Chondrocyte (in vitro differentiated cells): Measurements from ENCODE around the gene TRPM2. TPM values are rescaled to one million over a fixed set of nuclear protein-coding genes. Genes with fewer than 3 reads are reported as not detected.

Source experiments
- DNase-seq: peaks from one replicate; pipeline ENCODE4 v3.0.0; 2021; ENCODE audit warnings: mixed read lengths, low spot score
- H3K27ac Mint-ChIP-seq: one replicate; pipeline ENCODE4 v1.8.0; 2021; ENCODE audit warnings: mild to moderate bottlenecking, moderate library complexity, mixed read lengths; ENCODE audit not compliant: unreplicated experiment
- H3K27me3 Mint-ChIP-seq: 2 replicates; pipeline ENCODE4 v1.8.0; 2021; ENCODE audit warnings: low read depth, mixed read lengths
- H3K36me3 Mint-ChIP-seq: 2 replicates; pipeline ENCODE4 v1.8.0; 2021; ENCODE audit warnings: low read depth, mixed read lengths
- H3K4me1 Mint-ChIP-seq: 2 replicates; pipeline ENCODE4 v1.8.0; 2021; ENCODE audit warnings: low read depth, mild to moderate bottlenecking, mixed read lengths
- H3K4me3 Mint-ChIP-seq: one replicate; pipeline ENCODE4 v1.8.0; 2021; ENCODE audit warnings: mild to moderate bottlenecking, moderate library complexity, mixed read lengths; ENCODE audit not compliant: unreplicated experiment
- H3K9me3 Mint-ChIP-seq: 2 replicates; pipeline ENCODE4 v1.8.0; 2021; ENCODE audit warnings: low read depth, mixed read lengths
- CTCF ChIP-seq: fragments of 200-600 bp; sonication (generic); IDR thresholded peaks from 2 replicates; pipeline ENCODE4 v1.5.0; 2021; ENCODE audit warnings: antibody characterized with exemption, mild to moderate bottlenecking, moderate library complexity
- total RNA-seq: library from RNA; stranded (reverse); gene quantifications from 3 replicates; pipeline ENCODE4 v1.2.1, GENCODE V29; 2021

Gene TRPM2
- total RNA-seq, 1 donor from 2014 or later = 0.32 TPM

- Mint-ChIP-seq H3K9me3 (no peaks in the 10 kb centered on the region), H3K4me3 (no peak overlapping the region), H3K27me3 (no peaks in the 10 kb centered on the region), H3K27ac (no peak overlapping the region), H3K36me3 (peaks cover 10% of the 10 kb centered on the region), H3K4me1 (no peaks in the 10 kb centered on the region)
- DNase-seq = no peak
- TF ChIP-seq CTCF = no peak
Measured at GRCh38 chr21:44310628-44311507, 42.6 kb upstream of the TRPM2 start.

GRCh38 chr21:44312089-44312488, 41.3 kb upstream of the TRPM2 start:
- Mint-ChIP-seq H3K4me1 (no peaks in the 10 kb centered on the region), H3K27ac (no peak overlapping the region), H3K27me3 (no peaks in the 10 kb centered on the region), H3K36me3 (peaks cover 12% of the 10 kb centered on the region), H3K9me3 (no peaks in the 10 kb centered on the region), H3K4me3 (no peak overlapping the region)
- TF ChIP-seq CTCF = no peak
- DNase-seq = no peak

- H3K4me3 Mint-ChIP-seq = no peak overlapping the region
- no peaks in the 10 kb centered on the region for H3K4me1 Mint-ChIP-seq
- no peaks in the 10 kb centered on the region for H3K9me3 Mint-ChIP-seq
- H3K36me3 Mint-ChIP-seq = peaks cover 11% of the 10 kb centered on the region
- no peak for DNase-seq
- H3K27ac Mint-ChIP-seq = no peak overlapping the region
- H3K27me3 Mint-ChIP-seq = no peaks in the 10 kb centered on the region
- TF ChIP-seq CTCF = no peak
Measured at GRCh38 chr21:44312716-44313115, 40.7 kb upstream of the TRPM2 start.

- H3K9me3 Mint-ChIP-seq = no peaks in the 10 kb centered on the region
- H3K4me3 Mint-ChIP-seq = no peak overlapping the region
- DNase-seq = no peak
- H3K27me3 Mint-ChIP-seq = no peaks in the 10 kb centered on the region
- no peak overlapping the region for H3K27ac Mint-ChIP-seq
- no peak for TF ChIP-seq CTCF
- H3K4me1 Mint-ChIP-seq = no peaks in the 10 kb centered on the region
- H3K36me3 Mint-ChIP-seq = peaks cover 7% of the 10 kb centered on the region
Measured at GRCh38 chr21:44313451-44313850, 40.0 kb upstream of the TRPM2 start.

- Mint-ChIP-seq H3K4me3 (no peak overlapping the region), H3K4me1 (no peaks in the 10 kb centered on the region), H3K27ac (no peak overlapping the region), H3K9me3 (no peaks in the 10 kb centered on the region), H3K27me3 (no peaks in the 10 kb centered on the region), H3K36me3 (peaks cover 7% of the 10 kb centered on the region)
- DNase-seq = no peak
- TF ChIP-seq CTCF = no peak
Measured at GRCh38 chr21:44314128-44314527, 39.3 kb upstream of the TRPM2 start.
